ENCODE results near the gene PTX3.

The PTX3 gene

GRCh38 chr3:157479464-157480243 lies 43.0 kb downstream of the PTX3 start:
- no peak for DNase-seq

DNA sequence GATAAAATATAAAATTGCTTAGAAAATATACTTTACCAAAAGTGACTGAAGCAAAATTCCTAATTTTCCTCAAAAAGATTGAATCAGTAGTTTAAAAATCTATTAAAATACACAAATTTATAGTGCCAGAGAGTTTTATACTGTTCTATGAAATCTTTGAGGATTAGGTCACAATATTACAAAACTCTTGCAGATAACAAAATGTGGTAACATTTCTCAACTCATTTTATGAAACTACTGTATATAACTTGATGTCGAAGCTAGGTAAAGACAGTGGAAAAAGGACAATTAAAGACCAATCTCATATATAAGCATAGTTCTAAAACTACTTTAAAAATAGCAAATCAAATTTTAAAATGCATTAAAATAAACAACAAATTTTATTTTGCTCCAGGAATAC lies 50.7 kb downstream of the PTX3 start:
- DNase-seq = no peak

DNA sequence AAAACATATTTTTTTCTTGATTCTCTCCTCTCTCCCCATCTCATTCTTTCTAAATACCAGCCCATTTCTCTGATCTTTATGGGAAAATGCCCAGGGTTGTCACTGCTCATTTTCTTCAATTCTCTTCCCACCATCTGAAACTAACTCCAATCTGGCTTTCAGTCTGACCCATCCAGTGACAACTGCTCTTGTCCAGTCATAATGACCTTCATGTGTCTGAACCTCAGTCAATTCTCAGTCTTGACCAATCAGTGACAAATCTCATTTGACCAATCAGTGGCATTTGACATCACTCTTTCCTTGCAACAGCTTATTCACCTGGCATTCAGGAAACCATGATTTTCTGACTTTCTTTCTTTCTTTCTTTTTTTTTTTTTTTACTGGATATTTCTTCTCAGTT lies 51.5 kb downstream of the PTX3 start:
- no peak for DNase-seq

DNA sequence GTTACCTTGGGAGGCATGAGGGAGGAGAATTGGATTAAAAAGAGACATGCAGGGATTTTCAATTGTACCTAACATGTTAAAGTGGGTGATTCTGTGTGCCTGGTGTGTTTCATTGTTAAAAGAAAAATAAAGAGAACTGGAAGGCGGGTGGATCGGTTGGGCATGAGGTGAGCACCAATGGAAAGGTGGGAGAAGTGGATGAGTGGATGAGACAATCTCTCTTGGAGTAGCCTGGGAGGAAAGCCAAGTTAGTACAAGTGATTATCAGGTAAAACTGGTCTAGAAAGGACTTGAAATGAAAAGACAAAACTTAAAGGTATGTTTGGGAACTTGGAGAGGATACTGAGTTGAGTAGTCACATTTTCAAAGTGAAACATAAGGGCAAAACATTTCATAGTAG lies 54.5 kb downstream of the PTX3 start:
- no peak for DNase-seq

All from SW 1271 (cell line).